Epithelial cell of umbilical artery (primary cell): ENCODE data around the gene ZNF611. TPM values are rescaled to one million over a fixed set of nuclear protein-coding genes. Genes with fewer than 3 reads are reported as not detected.

Experiments used
- total RNA-seq: library from RNA; depleted of rRNA; stranded (reverse); fragments of >200 nt; gene quantifications from 2 replicates; pipeline ENCODE4 v1.2.3, GENCODE V29; 2014

ZNF611 gene
- 7.1 and 8.8 TPM in 2 replicates for total RNA-seq

DNA sequence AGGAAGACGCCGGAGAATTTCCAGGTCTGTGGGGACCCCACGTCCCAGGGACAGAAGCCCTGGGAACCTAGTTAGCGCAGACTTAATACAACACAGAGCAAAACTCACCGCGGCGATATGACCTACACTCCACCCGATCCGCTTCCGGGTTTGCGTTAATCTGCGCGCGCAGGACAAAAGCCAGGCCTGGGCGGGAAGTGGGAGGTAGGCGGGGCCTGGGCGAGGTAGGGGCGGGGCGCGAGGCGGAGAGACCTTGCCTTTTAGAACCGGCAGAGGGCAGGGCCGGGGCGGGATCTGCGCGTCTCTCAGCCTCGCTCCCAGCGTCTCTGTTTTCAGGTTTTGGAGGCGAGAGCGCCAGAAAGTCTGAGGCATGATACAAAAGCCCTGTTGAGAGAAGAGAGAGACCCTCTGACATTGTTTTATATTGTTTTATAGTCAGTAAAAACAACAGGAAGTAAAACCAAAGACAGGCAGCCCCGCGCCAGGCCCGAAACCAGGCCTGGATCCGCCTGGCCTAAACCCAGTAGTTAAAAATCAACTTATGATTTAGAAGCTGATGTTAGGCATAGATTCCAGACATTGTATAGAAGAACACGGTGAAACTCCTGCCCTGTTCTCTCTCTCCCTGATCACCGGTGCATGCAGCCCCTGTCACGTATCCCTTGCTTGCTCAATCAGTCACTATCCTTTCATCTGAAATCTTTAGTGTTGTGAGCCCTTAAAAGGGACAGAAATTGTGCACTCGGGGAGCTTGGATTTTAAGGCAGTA lies at the start of gene ZNF611:
Gene ZNF611, minus strand, starts transcription at position 152 of the 769 bp plus-strand sequence. CDS start 19,150 bp downstream, outside the sequence.

Other genes with a start within 250 kb of the ZNF611 start
- 15.3 and 28.3 TPM in 2 replicates for gene ZNF808, start 207.4 kb downstream of the ZNF611 start, total RNA-seq
- gene ZNF701, start 164.8 kb downstream of the ZNF611 start, total RNA-seq, result 10.9 and 14.9 TPM in 2 replicates
- 45.5 and 70.5 TPM in 2 replicates for gene ZNF83, start 96.7 kb downstream of the ZNF611 start, total RNA-seq
- gene ZNF600, start 51.7 kb upstream of the ZNF611 start, total RNA-seq, result 2.3 and 4.4 TPM in 2 replicates
- 14.3 and 19.9 TPM in 2 replicates for gene ZNF28, start 86.6 kb upstream of the ZNF611 start, total RNA-seq
- 27.4 and 30.2 TPM in 2 replicates for gene ZNF468, start 122.6 kb upstream of the ZNF611 start, total RNA-seq
- gene ZNF320, start 162.6 kb upstream of the ZNF611 start, total RNA-seq, result 6.8 and 14.0 TPM in 2 replicates
- gene ZNF888, start 188.4 kb upstream of the ZNF611 start, total RNA-seq, result 5.2 and 7.3 TPM in 2 replicates
- 11.0 and 16.4 TPM in 2 replicates for gene ZNF816, start 227.8 kb upstream of the ZNF611 start, total RNA-seq